ENCODE measurements around the gene IL31RA.

DNA sequence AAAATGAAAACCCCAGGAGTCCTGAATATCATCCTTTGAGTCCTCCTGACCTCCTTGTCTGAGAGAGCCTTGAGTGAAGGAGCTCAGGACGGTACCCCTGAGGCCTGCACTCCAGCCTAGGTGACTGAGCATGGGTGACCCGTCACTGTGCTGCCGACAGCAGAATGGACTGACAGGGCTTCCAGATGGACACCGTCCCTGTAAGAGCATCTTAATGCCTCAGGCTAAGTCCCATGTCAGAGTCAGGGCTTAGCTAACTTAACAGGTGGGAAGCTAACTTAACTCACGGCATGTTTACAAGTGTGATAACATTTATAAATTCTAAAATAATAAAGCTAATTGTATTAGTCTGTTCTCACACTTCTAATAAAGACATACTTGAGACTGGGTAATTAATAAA lies 75.3 kb downstream of the IL31RA start:
- no peak for TF ChIP-seq POLR2A (IDR thresholded peaks at IDR 0.05; ENCODE audit: low read depth, low read length)
- no peak for TF ChIP-seq POLR2AphosphoS5 (IDR thresholded peaks at IDR 0.05; ENCODE audit: low read depth, low read length)
